Ovary (tissue), 9 donors: ENCODE data around the gene IRF5. TPM values are rescaled to one million over a fixed set of nuclear protein-coding genes. Genes with fewer than 3 reads are reported as not detected.

ENCODE experiments used
- DNase-seq, 5 donors: peaks; one replicate each; pipeline ENCODE4 v3.0.0-alpha.2; 2019 to 2020
- H3K27ac ChIP-seq, 2 donors: fragments of 200-600 bp; one replicate each; pipeline versions ENCODE4 v1.5.1 to v1.8.0; 2019 to 2022
- H3K27me3 ChIP-seq: fragments of 200-600 bp; one replicate; pipeline ENCODE4 v1.8.0; 2022
- H3K36me3 ChIP-seq: fragments of 200-600 bp; sonication (generic); one replicate; pipeline ENCODE4 v1.5.1; 2019
- H3K4me1 ChIP-seq: one replicate; pipeline ENCODE4 v1.8.1; 2013; ENCODE audit warnings: mild to moderate bottlenecking, moderate library complexity; ENCODE audit not compliant: insufficient read depth
- H3K4me3 ChIP-seq: fragments of 200-600 bp; sonication (generic); one replicate; pipeline ENCODE4 v1.5.1; 2017
- H3K9me3 ChIP-seq, 2 donors: fragments of 200-600 bp in 1 of 2; sonication (generic) in 1 of 2; one replicate each; pipeline versions ENCODE4 v1.5.1 to v1.8.1; 2013 to 2019; ENCODE audit warnings: mild to moderate bottlenecking in 1 of 2, moderate library complexity in 1 of 2
- EP300 ChIP-seq: sonication (generic); formaldehyde crosslinking; IDR thresholded peaks from one replicate; pipeline ENCODE4 v1.6.1; 2017; ENCODE audit warnings: antibody characterized with exemption
- POLR2A ChIP-seq: fragments of 450-650 bp; IDR thresholded peaks from one replicate; pipeline ENCODE4 v1.6.1; 2017; ENCODE audit warnings: antibody characterized with exemption, mild to moderate bottlenecking, moderate library complexity
- WGBS, 3 donors: extraction: QIAGEN DNeasy Blood & Tissue Kit in 1 of 3; methylation state at CpG; one replicate each; pipeline versions ENCODE4 v1.1.5 to v1.1.7; 2013 to 2017; 5-methylcytosine and 5-hydroxymethylcytosine counted together
- intact Hi-C, 4 donors: fragments of 100-400 bp; cut with DNase I; formaldehyde crosslinking; loops; one replicate each; pipeline versions ENCODE4 v1.11.0 to v1.15.1; 2022 to 2023
- polyA plus RNA-seq, 2 donors: library from polyadenylated mRNA; stranded (reverse); fragments of 200-250 nt in 1 of 2; fragments of 350-450 nt in 1 of 2; fragmentation: Illumina TruSeq in 1 of 2; extraction: RNeasy Lipid Tissue Mini Kit (QIAGEN cat#74804) in 1 of 2; gene quantifications; one replicate each; pipeline ENCODE4 v1.2.3, GENCODE V29; 2013 to 2014
- total RNA-seq, 7 donors: library from RNA; depleted of rRNA in 2 of 7; stranded (reverse); fragments of >200 nt in 2 of 7; fragmentation: NEBNext Ultra II Directional in 3 of 7; extraction: Animal tissue kit (Norgen Biotek cat#: 25700) in 3 of 7; gene quantifications; one replicate each; pipeline versions ENCODE4 v1.1.0 to v1.2.4, GENCODE V29; 2016 to 2023
- TF ChIP-seq, protein P1 (sequence below), 3 donors: fragments of 450-650 bp in 2 of 3; fragments of 200-600 bp in 1 of 3; IDR thresholded peaks; one replicate each; pipeline versions ENCODE4 v1.5.1 to v1.8.0; 2016 to 2022; ENCODE audit warnings: antibody characterized with exemption in 3 of 3, mild to moderate bottlenecking in 1 of 3
- donor health status: DM: no; HTN: no; CAD: no; lungs with moderate emphysema.
- donor health status: DM: no; HTN: no; CAD: no.
- donor health status: Bipolar disorder and iron deficiency.
- donor health status: DM: yes; HTN: yes; CAD: no.
- donor health status: DM: no; HTN: no; CAD: no.
- donor health status: DM: yes; HTN: yes; CAD: no.

IRF5 gene
- total and polyA plus RNA-seq, 9 donors, result 2.1 to 6.5 (median 2.6) TPM

DNA sequence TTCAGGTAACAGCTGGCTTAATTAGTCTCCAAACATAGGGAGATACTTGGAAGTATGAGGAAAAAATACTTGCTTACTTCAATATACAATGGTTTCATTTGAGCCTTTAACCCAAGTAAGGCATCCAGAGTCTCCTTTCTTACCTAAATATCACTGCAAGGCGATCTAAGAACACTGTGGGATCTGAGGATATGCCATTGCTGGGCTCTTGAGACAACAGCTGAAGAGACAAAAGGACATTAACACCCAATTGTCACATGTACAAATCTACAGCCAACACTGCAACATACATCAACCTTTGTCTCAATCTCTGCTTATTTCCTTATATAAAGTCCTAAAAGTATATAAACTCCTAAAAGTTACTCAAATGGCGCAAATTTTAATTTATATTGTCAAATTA lies 44.4 kb downstream of the IRF5 start:
- no peak overlapping the region for H3K4me3 ChIP-seq
- H3K9me3 ChIP-seq, result no peaks in the 10 kb centered on the region
- intact Hi-C loops, result no loop called here
- 93 to 98% (median 97%) methylated on average over 2 of the region's 2 CpGs for WGBS, 3 donors
- H3K4me1 ChIP-seq, result no peaks in the 10 kb centered on the region
- TF ChIP-seq, protein P1, sequence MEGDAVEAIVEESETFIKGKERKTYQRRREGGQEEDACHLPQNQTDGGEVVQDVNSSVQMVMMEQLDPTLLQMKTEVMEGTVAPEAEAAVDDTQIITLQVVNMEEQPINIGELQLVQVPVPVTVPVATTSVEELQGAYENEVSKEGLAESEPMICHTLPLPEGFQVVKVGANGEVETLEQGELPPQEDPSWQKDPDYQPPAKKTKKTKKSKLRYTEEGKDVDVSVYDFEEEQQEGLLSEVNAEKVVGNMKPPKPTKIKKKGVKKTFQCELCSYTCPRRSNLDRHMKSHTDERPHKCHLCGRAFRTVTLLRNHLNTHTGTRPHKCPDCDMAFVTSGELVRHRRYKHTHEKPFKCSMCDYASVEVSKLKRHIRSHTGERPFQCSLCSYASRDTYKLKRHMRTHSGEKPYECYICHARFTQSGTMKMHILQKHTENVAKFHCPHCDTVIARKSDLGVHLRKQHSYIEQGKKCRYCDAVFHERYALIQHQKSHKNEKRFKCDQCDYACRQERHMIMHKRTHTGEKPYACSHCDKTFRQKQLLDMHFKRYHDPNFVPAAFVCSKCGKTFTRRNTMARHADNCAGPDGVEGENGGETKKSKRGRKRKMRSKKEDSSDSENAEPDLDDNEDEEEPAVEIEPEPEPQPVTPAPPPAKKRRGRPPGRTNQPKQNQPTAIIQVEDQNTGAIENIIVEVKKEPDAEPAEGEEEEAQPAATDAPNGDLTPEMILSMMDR (IDR thresholded peaks at IDR 0.05), result no peak
- no peak for TF ChIP-seq EP300
- H3K36me3 ChIP-seq, result no peaks in the 10 kb centered on the region
- no peak for DNase-seq
- no peaks in the 10 kb centered on the region for H3K27me3 ChIP-seq
- no peak overlapping the region for H3K27ac ChIP-seq

DNA sequence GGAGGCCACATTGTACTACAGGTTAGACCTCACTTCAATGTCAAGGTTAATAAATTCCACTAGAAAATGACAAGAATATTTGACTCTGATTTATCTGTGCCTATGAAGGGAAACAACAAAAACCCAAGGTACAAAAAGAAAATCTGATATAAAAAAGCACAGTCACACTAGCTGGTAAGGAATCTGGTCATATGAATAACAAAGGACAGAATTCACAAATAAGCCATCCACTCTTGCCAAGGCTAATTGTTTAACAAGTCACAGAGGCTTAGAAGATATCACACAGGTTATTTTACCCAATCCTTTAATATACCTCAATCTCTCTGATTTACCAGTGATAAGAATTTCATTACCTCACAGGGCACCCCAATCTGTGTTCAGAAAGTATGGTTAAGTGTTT lies 47.9 kb downstream of the IRF5 start:
- Histone ChIP-seq H3K4me1 (no peaks in the 10 kb centered on the region), H3K9me3 (no peaks in the 10 kb centered on the region), H3K27me3 (no peaks in the 10 kb centered on the region), H3K4me3 (no peak overlapping the region), H3K27ac (no peak overlapping the region), H3K36me3 (no peaks in the 10 kb centered on the region)
- TF ChIP-seq EP300 (no peak), POLR2A (no peak)
- TF ChIP-seq, protein P1 (IDR thresholded peaks at IDR 0.05), result no peak
- DNase-seq, result no peak
- intact Hi-C loops, result no loop called here

DNA sequence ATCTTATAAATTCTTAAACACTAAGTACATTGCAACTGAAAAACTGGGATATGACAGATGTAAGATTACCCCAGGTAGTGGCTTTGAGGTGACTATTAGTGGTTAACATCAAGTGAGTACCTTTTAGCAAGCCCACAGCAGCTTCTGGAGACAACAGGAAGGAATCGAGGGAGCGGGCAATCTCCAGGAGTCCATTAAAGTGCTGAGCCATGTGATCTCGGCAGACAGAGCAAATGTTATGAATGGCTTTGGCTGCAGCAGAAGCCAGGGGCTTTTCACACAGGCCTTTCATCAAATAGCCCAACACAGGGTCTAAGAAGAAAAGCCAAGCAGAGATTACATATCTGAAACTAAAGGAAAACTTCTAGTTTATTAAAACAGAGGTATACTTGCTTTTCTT lies 48.9 kb downstream of the IRF5 start:
- no peak for TF ChIP-seq POLR2A
- TF ChIP-seq EP300, result no peak
- TF ChIP-seq, protein P1 (IDR thresholded peaks at IDR 0.05), result no peak
- intact Hi-C loops, result no loop called here
- Histone ChIP-seq H3K4me1 (no peaks in the 10 kb centered on the region), H3K4me3 (no peak overlapping the region), H3K27ac (no peak overlapping the region), H3K36me3 (no peaks in the 10 kb centered on the region), H3K27me3 (no peaks in the 10 kb centered on the region), H3K9me3 (no peaks in the 10 kb centered on the region)
- 72 to 82% (median 80%) methylated on average over 3 of the region's 3 CpGs for WGBS, 3 donors
- no peak for DNase-seq

DNA sequence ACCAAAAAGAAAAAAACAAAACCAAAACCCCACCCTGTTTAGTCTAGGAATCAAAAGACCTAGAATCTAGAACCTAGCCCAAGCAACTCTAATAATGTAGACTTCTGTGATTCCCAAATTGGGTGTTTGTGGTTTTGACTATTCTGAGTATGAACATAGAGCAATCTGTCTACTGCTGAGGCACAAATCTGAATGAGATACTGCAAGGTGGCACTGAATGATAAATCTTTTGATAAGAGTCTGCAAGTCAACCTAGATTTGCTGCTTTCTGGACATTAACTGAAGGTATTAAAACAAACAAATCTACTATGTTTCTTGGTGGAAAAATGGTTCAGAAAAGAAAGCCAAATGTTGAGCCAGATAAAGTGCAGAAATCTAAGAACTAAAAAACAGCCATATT lies 50.6 kb downstream of the IRF5 start:
- Histone ChIP-seq H3K4me1 (no peaks in the 10 kb centered on the region), H3K36me3 (no peaks in the 10 kb centered on the region), H3K4me3 (no peak overlapping the region), H3K27ac (no peak overlapping the region), H3K9me3 (no peaks in the 10 kb centered on the region), H3K27me3 (no peaks in the 10 kb centered on the region)
- intact Hi-C loops, result no loop called here
- DNase-seq, result no peak
- no peak for TF ChIP-seq EP300
- no peak for TF ChIP-seq POLR2A

DNA sequence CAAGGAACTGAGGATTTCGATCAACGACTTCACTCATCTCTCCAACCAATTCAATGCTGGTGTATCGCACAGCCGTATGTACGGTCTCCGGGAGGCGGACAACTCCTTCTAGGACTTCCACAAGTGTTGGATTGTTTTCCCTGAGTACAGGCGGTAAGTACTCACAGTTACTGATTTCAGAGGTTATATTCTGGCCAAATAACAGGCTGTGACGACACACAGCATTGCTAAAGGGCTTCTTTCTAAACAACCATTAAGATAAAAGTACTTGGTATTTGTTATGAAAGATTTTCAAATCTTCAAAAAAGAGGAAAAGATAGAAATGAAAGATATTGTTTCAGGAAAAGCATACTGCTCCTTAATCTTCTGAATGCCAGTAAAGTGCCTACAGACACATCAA lies 52.2 kb downstream of the IRF5 start:
- Histone ChIP-seq H3K36me3 (no peaks in the 10 kb centered on the region), H3K4me1 (no peaks in the 10 kb centered on the region), H3K27me3 (no peaks in the 10 kb centered on the region), H3K4me3 (no peak overlapping the region), H3K27ac (no peak overlapping the region), H3K9me3 (no peaks in the 10 kb centered on the region)
- 74 to 81% (median 76%) methylated on average over 9 of the region's 9 CpGs for WGBS, 3 donors
- no peak for DNase-seq
- TF ChIP-seq, protein P1 (IDR thresholded peaks at IDR 0.05), result no peak
- TF ChIP-seq POLR2A, result no peak
- TF ChIP-seq EP300, result no peak
- intact Hi-C loops, result no loop called here
